Breast epithelium (tissue), 4 donors: ENCODE results near the gene RGS12. TPM values are rescaled to one million over a fixed set of nuclear protein-coding genes. Genes with fewer than 3 reads are reported as not detected.

Source experiments
- DNase-seq, 2 donors: peaks; one replicate each; pipeline ENCODE4 v3.0.0-alpha.2; 2019; ENCODE audit warnings: low spot score in 2 of 2
- H3K27ac ChIP-seq, 2 donors: fragments of 200-600 bp; sonication (generic) in 1 of 2; one replicate each; pipeline ENCODE4 v1.5.1; 2016 to 2019; ENCODE audit warnings: mild to moderate bottlenecking in 1 of 2
- H3K27me3 ChIP-seq, 2 donors: fragments of 200-600 bp; sonication (generic) in 1 of 2; one replicate each; pipeline versions ENCODE4 v1.5.1 to v1.6.0; 2017 to 2019; ENCODE audit warnings: control low read depth in 1 of 2, mild to moderate bottlenecking in 1 of 2
- H3K36me3 ChIP-seq: fragments of 200-600 bp; one replicate; pipeline ENCODE4 v1.5.1; 2019
- H3K4me1 ChIP-seq, 2 donors: fragments of 200-600 bp; sonication (generic); one replicate each; pipeline ENCODE4 v1.5.1; 2016 to 2019; ENCODE audit warnings: control low read depth in 1 of 2
- H3K4me3 ChIP-seq, 3 donors: fragments of 200-600 bp; sonication (generic); 1 replicate in 2 of 3; 2 replicates in 1 of 3; pipeline ENCODE4 v1.5.1; 2016 to 2019; ENCODE audit warnings: mild to moderate bottlenecking in 3 of 3, moderate library complexity in 2 of 3
- H3K9me3 ChIP-seq, 2 donors: fragments of 200-600 bp; sonication (generic) in 1 of 2; one replicate each; pipeline ENCODE4 v1.5.1; 2016 to 2019; ENCODE audit warnings: control low read depth in 1 of 2
- POLR2A ChIP-seq: fragments of 450-650 bp; IDR thresholded peaks from one replicate; pipeline ENCODE4 v1.6.1; 2016; ENCODE audit warnings: antibody characterized with exemption, mild to moderate bottlenecking, moderate library complexity
- POLR2AphosphoS5 ChIP-seq, 3 donors: sonication (generic); formaldehyde crosslinking; IDR thresholded peaks; one replicate each; pipeline ENCODE4 v1.6.1; 2017; ENCODE audit warnings: antibody characterized with exemption in 3 of 3
- intact Hi-C: fragments of 100-400 bp; cut with DNase I; formaldehyde crosslinking; loops from one replicate; pipeline ENCODE4 v1.15.1; 2023; ENCODE audit warnings: low total_unique reads
- total RNA-seq, 3 donors: library from RNA; depleted of rRNA; stranded (reverse); fragments of >200 nt; gene quantifications; one replicate each; pipeline ENCODE4 v1.1.0, GENCODE V29; 2016
- TF ChIP-seq, protein P1 (sequence below), 3 donors: fragments of 450-650 bp; IDR thresholded peaks; one replicate each; pipeline ENCODE4 v1.5.1; 2016 to 2017; ENCODE audit warnings: antibody characterized with exemption in 3 of 3, mild to moderate bottlenecking in 3 of 3, moderate library complexity in 3 of 3

The RGS12 gene
- total RNA-seq, 3 donors from 2014 or later = 24.3 to 94.5 (median 29.9) TPM

DNA sequence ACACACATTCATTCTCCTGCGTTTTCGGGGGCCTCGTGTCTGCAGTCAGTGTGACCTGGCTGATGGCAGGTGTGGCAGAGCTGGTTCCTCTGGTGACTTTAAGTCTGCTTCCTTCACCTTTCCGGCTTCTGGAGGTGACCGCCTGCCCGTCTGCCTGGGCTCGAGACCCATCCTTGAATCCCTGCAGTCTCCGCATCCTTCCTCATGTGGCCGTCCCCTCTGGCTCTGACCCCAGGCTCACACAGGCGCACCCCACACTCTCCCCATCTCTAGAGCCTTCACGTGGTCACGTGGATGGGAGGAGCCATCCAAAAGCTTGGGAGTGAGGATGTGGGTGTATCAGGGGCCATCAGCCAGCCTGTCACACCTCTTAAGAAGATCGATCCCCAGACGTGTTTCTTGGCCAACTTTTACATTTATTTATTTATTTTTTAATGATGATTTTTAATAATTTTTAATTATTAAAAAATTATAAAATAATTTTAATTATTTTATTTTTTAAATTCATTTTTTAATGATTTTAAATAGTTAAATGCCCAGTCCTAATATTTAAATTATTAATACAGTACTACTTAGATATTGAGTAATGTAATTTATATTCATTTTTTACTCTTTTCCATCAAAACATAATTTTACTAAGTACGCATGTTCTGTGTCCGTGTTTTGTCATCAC lies 20.9 kb downstream of the RGS12 start:
- DNase-seq = no peak
- H3K27me3 ChIP-seq = no peaks in the 10 kb centered on the region
- no peaks in the 10 kb centered on the region for H3K9me3 ChIP-seq
- H3K4me3 ChIP-seq = no peak overlapping the region
- H3K27ac ChIP-seq = no peak overlapping the region
- intact Hi-C loops = no loop called here
- H3K36me3 ChIP-seq = no peaks in the 10 kb centered on the region
- no peaks in the 10 kb centered on the region for H3K4me1 ChIP-seq
- TF ChIP-seq, protein P1, sequence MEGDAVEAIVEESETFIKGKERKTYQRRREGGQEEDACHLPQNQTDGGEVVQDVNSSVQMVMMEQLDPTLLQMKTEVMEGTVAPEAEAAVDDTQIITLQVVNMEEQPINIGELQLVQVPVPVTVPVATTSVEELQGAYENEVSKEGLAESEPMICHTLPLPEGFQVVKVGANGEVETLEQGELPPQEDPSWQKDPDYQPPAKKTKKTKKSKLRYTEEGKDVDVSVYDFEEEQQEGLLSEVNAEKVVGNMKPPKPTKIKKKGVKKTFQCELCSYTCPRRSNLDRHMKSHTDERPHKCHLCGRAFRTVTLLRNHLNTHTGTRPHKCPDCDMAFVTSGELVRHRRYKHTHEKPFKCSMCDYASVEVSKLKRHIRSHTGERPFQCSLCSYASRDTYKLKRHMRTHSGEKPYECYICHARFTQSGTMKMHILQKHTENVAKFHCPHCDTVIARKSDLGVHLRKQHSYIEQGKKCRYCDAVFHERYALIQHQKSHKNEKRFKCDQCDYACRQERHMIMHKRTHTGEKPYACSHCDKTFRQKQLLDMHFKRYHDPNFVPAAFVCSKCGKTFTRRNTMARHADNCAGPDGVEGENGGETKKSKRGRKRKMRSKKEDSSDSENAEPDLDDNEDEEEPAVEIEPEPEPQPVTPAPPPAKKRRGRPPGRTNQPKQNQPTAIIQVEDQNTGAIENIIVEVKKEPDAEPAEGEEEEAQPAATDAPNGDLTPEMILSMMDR (IDR thresholded peaks at IDR 0.05) = no peak
- TF ChIP-seq POLR2A = no peak
- no peak for TF ChIP-seq POLR2AphosphoS5 (IDR thresholded peaks at IDR 0.05)

DNA sequence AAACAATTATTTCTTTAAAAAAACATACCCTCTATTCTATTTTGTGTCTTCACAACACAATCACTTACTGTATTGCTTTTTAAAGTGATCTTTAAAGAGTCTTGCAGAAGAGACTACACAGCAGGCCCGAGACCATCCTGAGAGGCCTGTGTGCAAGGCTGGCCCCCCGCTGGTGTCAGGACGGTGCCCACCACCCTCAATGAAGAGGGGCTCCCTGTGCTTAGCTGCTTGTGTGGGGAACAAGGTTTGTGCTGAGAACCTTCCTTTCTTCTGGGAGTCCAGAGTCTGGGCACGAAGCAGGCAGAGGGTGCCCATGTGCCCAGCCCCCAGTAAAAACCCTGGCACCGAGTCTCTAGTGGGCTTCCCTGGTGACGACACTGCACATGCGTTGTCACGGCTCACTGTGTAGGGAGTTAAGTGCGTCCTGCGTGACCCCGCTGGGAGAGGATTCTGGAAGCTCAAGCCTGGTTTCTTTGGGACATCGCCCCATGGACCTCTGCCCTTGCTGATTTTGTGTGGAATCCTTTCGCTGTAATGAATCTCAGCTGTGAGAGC lies 22.0 kb downstream of the RGS12 start:
- Histone ChIP-seq H3K27me3 (no peaks in the 10 kb centered on the region), H3K4me1 (no peaks in the 10 kb centered on the region), H3K9me3 (no peaks in the 10 kb centered on the region), H3K4me3 (no peak overlapping the region), H3K36me3 (no peaks in the 10 kb centered on the region), H3K27ac (no peak overlapping the region)
- TF ChIP-seq, protein P1 (IDR thresholded peaks at IDR 0.05) = no peak
- TF ChIP-seq POLR2A (no peak), POLR2AphosphoS5 (IDR thresholded peaks at IDR 0.05) (no peak)
- peak in 1 of 2 donors; percentile 22 for DNase-seq
- intact Hi-C loops = no loop called here

DNA sequence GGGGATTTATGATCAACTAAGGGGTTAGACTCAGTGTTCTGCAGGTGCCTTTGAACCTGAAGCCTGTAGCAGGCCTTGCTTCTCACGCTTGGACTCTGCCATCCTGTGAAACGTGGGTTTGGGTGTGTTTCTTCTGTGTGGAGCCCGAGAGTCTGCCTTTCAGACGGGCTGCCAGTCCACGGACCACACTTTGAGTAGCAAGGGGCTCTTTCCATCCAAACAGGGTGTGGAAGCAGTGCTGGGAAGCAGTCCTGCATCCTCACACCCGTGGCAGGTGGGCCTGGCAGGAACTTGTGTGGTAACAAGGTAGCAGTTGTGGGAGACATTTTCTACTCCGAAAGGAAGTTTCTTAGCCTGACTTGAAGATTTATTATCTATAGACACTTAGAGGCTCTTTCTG lies 22.7 kb downstream of the RGS12 start:
- H3K9me3 ChIP-seq = no peaks in the 10 kb centered on the region
- TF ChIP-seq POLR2A = no peak
- TF ChIP-seq, protein P1 (IDR thresholded peaks at IDR 0.05) = no peak
- TF ChIP-seq POLR2AphosphoS5 (IDR thresholded peaks at IDR 0.05) = no peak
- H3K36me3 ChIP-seq = no peaks in the 10 kb centered on the region
- H3K4me3 ChIP-seq = no peak overlapping the region
- no peak overlapping the region for H3K27ac ChIP-seq
- intact Hi-C loops = no loop called here
- peak in 1 of 2 donors; percentile 35 for DNase-seq
- no peaks in the 10 kb centered on the region for H3K4me1 ChIP-seq
- H3K27me3 ChIP-seq = no peaks in the 10 kb centered on the region

DNA sequence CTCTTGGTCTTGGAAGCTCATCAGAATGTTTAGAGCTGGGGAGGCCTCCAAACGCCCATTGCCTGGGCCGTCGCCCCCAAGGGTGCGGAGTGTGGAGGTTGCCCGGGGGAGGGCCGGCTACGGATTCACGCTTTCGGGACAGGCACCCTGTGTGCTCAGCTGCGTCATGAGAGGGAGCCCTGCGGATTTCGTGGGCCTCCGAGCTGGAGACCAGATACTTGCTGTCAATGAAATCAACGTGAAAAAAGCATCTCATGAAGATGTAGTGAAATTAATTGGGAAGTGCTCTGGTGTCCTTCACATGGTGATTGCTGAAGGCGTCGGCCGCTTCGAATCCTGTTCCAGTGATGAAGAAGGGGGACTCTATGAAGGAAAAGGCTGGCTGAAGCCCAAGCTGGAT lies 23.3 kb downstream of the RGS12 start:
- TF ChIP-seq POLR2A (no peak), POLR2AphosphoS5 (IDR thresholded peaks at IDR 0.05) (no peak)
- TF ChIP-seq, protein P1 (IDR thresholded peaks at IDR 0.05) = no peak
- Histone ChIP-seq H3K27ac (no peak overlapping the region), H3K9me3 (no peaks in the 10 kb centered on the region), H3K36me3 (no peaks in the 10 kb centered on the region), H3K4me1 (no peaks in the 10 kb centered on the region), H3K4me3 (no peak overlapping the region), H3K27me3 (no peaks in the 10 kb centered on the region)
- intact Hi-C loops = no loop called here
- peak in 1 of 2 donors; percentile 20 for DNase-seq

DNA sequence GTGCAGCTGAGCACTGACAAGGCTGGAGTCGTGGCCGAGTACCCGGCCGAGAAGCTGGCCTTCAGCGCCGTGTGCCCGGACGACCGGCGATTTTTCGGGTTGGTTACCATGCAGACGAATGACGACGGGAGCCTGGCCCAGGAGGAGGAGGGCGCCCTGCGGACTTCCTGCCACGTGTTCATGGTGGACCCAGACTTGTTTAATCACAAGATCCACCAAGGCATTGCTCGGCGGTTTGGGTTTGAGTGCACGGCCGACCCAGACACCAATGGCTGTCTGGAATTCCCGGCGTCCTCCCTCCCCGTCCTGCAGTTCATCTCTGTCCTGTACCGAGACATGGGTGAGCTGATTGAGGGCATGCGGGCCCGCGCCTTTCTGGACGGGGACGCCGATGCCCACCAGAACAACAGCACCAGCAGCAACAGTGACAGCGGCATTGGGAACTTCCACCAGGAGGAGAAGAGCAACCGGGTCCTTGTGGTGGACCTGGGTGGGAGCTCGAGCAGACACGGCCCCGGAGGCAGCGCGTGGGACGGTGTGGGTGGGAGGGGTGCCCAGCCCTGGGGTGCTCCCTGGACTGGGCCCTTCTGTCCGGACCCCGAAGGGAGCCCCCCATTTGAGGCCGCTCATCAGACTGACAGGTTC lies 24.3 kb downstream of the RGS12 start:
- H3K9me3 ChIP-seq = no peaks in the 10 kb centered on the region
- no peaks in the 10 kb centered on the region for H3K4me1 ChIP-seq
- no peaks in the 10 kb centered on the region for H3K27me3 ChIP-seq
- intact Hi-C loops = no loop called here
- TF ChIP-seq POLR2AphosphoS5 (IDR thresholded peaks at IDR 0.05) (no peak), POLR2A (no peak)
- no peak overlapping the region for H3K27ac ChIP-seq
- peak in 1 of 2 donors; percentile 35 for DNase-seq
- H3K4me3 ChIP-seq = no peak overlapping the region
- H3K36me3 ChIP-seq = no peaks in the 10 kb centered on the region
